Measurements from ENCODE around the gene LSM14B.
"Not testable (repeated sequence)": the region's sequence is repeated elsewhere in the genome, so short reads cannot be mapped to it uniquely, and the experiment has no call there.

Gene LSM14B

DNA sequence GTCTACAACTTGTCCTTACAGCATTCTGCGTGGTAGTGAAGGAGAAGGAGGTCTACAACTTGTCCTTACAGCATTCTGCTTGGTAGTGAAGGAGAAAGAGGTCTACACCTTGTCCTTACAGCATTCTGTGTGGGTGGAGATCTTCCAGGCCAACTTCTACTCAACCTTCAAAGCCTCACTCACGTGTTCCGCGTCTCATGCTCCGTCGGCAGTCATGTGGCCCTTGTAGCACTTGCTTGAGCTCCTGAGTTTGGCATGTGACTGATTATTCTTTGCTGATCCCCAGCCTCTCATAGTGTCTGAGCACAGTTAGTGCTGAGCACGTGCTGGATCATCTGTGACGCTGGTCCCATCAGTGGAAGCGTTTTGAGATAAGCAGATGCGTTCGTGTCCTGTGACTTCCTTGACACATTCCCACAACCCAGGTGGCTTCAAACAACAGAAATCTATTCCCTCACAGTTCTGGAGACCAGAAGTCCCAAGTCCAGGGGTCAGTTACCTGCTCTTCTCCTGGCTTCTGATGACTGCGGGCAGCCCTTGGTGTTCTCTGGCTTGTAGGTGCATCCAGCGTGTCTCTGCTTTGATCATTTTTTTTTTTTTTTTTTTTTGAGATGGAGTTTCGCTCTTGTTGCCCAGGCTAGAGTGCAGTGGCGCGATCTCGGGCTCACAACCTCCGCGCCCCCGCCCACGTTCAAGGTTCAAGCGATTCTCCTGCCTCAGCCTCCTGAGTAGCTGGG lies 23.9 kb downstream of the LSM14B start:
- no peak for DNase-seq (ENCODE audit: low read depth, low spot score)

- DNase-seq (ENCODE audit: low read depth, low spot score), result no peak
Observed at GRCh38 chr20:62147125-62147524, 24.9 kb downstream of the LSM14B start.

GRCh38 chr20:62147528-62147927 lies 25.3 kb downstream of the LSM14B start:
- no peak for DNase-seq (ENCODE audit: low read depth, low spot score)

DNA sequence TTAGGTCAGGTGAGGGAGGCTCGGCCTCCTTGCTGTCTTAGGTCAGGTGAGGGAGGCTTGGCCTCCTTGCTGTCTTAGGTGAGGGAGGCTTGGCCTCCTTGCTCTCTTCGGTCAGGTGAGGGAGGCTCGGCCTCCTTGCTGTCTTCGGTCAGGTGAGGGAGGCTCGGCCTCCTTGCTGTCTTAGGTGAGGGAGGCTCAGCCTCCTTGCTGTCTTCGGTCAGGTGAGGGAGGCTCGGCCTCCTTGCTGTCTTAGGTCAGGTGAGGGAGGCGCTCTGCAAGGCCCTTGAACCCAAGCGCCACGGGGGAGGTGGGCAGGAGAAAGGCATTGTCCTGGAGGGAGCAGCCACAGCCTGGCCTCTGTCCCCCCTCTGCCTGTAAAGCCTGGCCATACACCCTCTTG lies 26.1 kb downstream of the LSM14B start:
- DNase-seq (ENCODE audit: low read depth, low spot score), result not testable (repeated sequence)

GRCh38 chr20:62148908-62149314 lies 26.6 kb downstream of the LSM14B start:
- no peak for DNase-seq (ENCODE audit: low read depth, low spot score)

DNA sequence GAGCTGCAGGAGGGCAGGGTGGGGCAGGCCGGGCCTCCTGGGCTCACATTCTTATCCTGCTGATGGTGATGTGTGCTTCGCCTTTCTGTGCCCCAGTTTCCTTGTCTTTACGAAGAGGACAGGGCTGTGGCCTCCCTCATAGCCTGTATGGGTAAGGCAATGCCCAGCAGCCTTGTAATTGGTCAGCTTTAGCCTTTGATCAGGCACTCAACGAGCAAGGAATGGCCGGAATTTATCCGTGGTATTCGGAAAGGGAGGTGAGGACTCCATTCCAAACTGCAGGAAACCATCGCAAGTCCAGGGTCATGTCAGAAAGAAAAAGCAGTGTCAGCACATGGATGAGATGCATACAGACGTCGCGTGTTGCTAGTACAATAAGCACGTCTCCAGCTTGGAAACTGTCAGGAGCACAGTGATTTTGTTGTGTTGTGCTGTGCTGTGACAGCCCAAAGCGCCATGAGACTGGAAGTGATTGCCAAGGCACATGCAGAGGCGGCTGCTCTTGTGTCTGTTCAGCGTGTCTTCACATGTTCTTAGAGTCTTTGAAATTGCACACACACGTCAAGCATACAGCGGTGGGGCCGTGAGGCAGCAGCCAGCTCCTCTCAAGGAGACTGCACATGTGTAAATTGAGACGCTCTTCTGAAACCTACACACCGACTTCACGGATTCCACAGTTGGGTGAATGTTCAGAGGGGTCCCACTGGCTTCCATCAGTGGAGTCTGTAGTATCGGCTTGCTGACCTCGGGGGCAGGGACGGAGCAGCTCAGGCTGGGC lies 27.4 kb downstream of the LSM14B start:
- DNase-seq (ENCODE audit: low read depth, low spot score), result no peak

GRCh38 chr20:62150310-62150575 lies 28.0 kb downstream of the LSM14B start:
- no peak for DNase-seq (ENCODE audit: low read depth, low spot score)

DNA sequence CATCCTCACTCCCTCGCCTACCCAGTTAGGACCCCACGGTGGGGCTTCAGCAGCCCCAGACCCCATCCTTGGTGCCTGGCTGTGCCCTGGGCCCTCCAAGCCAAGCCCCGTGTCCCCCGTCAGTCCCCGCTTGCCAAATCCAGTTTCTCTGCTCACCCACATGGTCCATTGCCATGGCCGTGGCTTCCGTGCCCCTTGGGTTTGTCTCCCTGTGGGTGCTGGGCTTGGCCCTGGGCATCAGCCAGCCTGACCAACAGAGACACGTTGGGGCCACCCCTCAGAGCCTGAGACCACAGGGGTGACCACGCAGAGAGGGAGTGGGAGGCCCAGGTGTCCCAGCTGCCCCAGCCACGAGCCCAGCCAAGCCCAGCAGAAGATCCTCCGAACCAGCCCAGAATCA lies 28.9 kb downstream of the LSM14B start:
- DNase-seq (ENCODE audit: low read depth, low spot score), result no peak

- DNase-seq (ENCODE audit: low read depth, low spot score), result no peak
Observed at GRCh38 chr20:62151835-62152364, 29.6 kb downstream of the LSM14B start.

- DNase-seq (ENCODE audit: low read depth, low spot score), result no peak
Observed at GRCh38 chr20:62155428-62156253, 33.4 kb downstream of the LSM14B start.

GRCh38 chr20:62156254-62156556 lies 33.9 kb downstream of the LSM14B start:
- DNase-seq (ENCODE audit: low read depth, low spot score), result no peak

- DNase-seq (ENCODE audit: low read depth, low spot score), result no peak
Observed at GRCh38 chr20:62156592-62157386, 34.5 kb downstream of the LSM14B start.

- no peak for DNase-seq (ENCODE audit: low read depth, low spot score)
Observed at GRCh38 chr20:62157387-62158087, 35.3 kb downstream of the LSM14B start.

- no peak for DNase-seq (ENCODE audit: low read depth, low spot score)
Observed at GRCh38 chr20:62158088-62158400, 35.8 kb downstream of the LSM14B start.

DNA sequence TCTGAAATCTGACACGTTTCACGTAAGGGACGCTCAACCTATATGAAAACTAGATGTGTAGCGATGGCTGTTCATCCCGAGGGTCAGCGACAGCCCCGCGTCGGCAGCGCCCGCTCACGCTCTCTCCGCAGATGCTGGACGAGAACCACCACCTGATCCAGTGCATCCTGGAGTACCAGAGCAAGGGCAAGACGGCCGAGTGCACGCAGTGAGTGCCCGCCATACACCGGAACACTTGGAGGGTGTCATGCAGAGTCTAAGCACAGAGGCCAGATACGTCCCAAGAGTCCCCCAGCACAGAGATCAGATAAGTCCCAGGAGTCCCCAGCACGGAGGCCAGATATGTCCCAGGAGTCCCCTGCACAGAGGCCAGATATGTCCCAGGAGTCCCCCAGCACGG lies 36.3 kb downstream of the LSM14B start:
- DNase-seq (ENCODE audit: low read depth, low spot score), result no peak

DNA sequence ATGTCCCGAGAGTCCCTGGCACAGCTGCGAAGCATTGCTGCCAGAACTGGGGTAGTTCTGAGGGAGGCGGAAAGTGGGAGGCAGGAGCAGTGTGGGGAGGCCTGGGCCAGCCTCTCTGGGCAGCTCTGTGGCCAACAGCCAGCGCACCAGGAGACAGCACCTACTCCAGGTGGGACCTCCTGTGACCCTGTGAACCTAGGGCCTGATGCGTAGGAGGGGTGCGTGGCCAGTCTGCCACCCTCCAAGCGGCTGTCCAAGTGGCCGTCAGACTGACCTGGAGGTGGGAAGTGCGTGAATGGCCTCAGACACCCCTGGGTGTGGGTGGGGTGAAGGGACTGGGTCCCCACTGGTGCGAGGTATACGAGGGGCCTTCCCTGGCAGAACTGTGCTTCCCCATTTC lies 36.8 kb downstream of the LSM14B start:
- no peak for DNase-seq (ENCODE audit: low read depth, low spot score)

DNA sequence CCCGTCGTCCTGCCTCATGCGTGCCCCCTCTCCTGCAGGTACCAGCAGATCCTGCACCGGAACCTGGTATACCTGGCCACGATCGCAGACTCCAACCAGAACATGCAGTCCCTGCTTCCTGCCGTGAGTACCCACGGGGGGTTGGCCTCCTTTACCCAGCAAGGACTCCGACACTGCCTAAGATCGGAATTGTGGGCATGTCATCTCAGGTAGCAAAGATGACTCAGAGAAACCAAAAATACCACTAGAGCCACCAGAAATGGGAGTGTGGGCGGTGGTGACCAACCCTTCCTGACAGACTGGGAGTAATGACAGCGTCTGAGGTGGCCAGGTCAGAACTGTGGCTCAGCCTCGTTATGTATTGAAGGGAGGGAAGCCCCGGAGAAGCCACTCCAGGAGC lies 37.6 kb downstream of the LSM14B start:
- no peak for DNase-seq (ENCODE audit: low read depth, low spot score)

DNA sequence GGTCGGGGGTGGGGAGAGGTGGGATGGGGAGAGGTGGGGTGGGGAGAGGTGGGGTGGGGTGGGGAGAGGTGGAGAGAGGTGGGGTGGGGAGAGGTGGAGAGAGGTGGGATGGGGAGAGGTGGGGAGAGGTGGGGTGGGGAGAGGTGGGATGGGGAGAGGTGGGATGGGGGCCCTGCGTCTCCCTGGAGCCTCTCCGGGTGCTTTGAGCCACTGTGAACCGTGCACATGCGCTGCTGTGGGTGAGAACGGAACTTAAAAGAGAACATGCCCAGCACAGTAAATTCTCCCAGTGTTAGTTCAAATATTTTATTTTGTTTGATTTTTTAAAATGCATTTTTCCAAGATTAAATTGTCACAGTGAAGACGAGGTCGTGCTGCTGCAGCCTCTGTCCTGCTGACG lies 38.0 kb downstream of the LSM14B start:
- no peak for DNase-seq (ENCODE audit: low read depth, low spot score)

- no peak for DNase-seq (ENCODE audit: low read depth, low spot score)
Observed at GRCh38 chr20:62160876-62161275, 38.6 kb downstream of the LSM14B start.

GRCh38 chr20:62161347-62161746 lies 39.1 kb downstream of the LSM14B start:
- no peak for DNase-seq (ENCODE audit: low read depth, low spot score)

GRCh38 chr20:62162765-62163484 lies 40.6 kb downstream of the LSM14B start:
- no peak for DNase-seq (ENCODE audit: low read depth, low spot score)

Measured in iPS DF 19.7 (cell line).